Mesendoderm (in vitro differentiated cells): ENCODE measurements around the gene TGFBR3.

Source experiments
- DNase-seq: peaks from one replicate; pipeline ENCODE4 v3.0.0; 2013
- H2AK5ac ChIP-seq: 2 replicates; pipeline ENCODE4 v1.6.1; 2013; ENCODE audit warnings: low read length, inconsistent platforms
- H2BK120ac ChIP-seq: 2 replicates; pipeline ENCODE4 v1.6.1; 2013; ENCODE audit warnings: low read depth, mild to moderate bottlenecking, low read length, moderate library complexity, mixed read lengths
- H2BK15ac ChIP-seq: replicated peaks from 2 replicates; pipeline ENCODE4 v1.6.1; 2013; ENCODE audit warnings: low read depth, mild to moderate bottlenecking, moderate library complexity
- H2BK5ac ChIP-seq: 2 replicates; pipeline ENCODE4 v1.6.1; 2013; ENCODE audit warnings: low read length, inconsistent platforms
- H3K18ac ChIP-seq: 2 replicates; pipeline ENCODE4 v1.6.1; 2013; ENCODE audit warnings: mild to moderate bottlenecking, low read length, mixed read lengths
- H3K23ac ChIP-seq: one replicate; pipeline ENCODE4 v1.6.1; 2013; ENCODE audit warnings: low read length
- H3K27ac ChIP-seq: 2 replicates; pipeline ENCODE4 v1.5.1; 2013; ENCODE audit warnings: low read depth, mild to moderate bottlenecking, inconsistent platforms, low read length, moderate library complexity
- H3K27me3 ChIP-seq: 2 replicates; pipeline ENCODE4 v1.6.1; 2013; ENCODE audit warnings: low read length, control low read depth, mild to moderate bottlenecking, inconsistent platforms; ENCODE audit not compliant: insufficient read depth, poor library complexity
- H3K36me3 ChIP-seq: 2 replicates; pipeline ENCODE4 v1.6.1; 2013; ENCODE audit warnings: low read length, inconsistent platforms; ENCODE audit not compliant: control insufficient read depth, insufficient read depth
- H3K4ac ChIP-seq: one replicate; pipeline ENCODE4 v1.6.1; 2013; ENCODE audit warnings: low read depth, mild to moderate bottlenecking, low read length, moderate library complexity
- H3K4me1 ChIP-seq: 2 replicates; pipeline ENCODE4 v1.6.1; 2013; ENCODE audit warnings: low read depth, low read length, inconsistent platforms; ENCODE audit not compliant: control insufficient read depth
- H3K4me2 ChIP-seq: 2 replicates; pipeline ENCODE4 v1.6.1; 2013; ENCODE audit warnings: low read length
- H3K4me3 ChIP-seq: 2 replicates; pipeline ENCODE4 v1.5.1; 2013; ENCODE audit warnings: mild to moderate bottlenecking, low read length
- H3K56ac ChIP-seq: one replicate; pipeline ENCODE4 v1.6.1; 2013; ENCODE audit warnings: low read length
- H3K79me1 ChIP-seq: 2 replicates; pipeline ENCODE4 v1.6.1; 2013; ENCODE audit warnings: low read length, inconsistent platforms
- H3K79me2 ChIP-seq: 2 replicates; pipeline ENCODE4 v1.6.1; 2013; ENCODE audit warnings: mild to moderate bottlenecking, low read length; ENCODE audit not compliant: control insufficient read depth, insufficient read depth
- H3K9ac ChIP-seq: 2 replicates; pipeline ENCODE4 v1.6.1; 2013; ENCODE audit warnings: low read length, inconsistent platforms
- H4K5ac ChIP-seq: one replicate; pipeline ENCODE4 v1.6.1; 2013; ENCODE audit warnings: low read length
- H4K8ac ChIP-seq: one replicate; pipeline ENCODE4 v1.6.1; 2013; ENCODE audit warnings: low read depth, mild to moderate bottlenecking, control low read depth, low read length, moderate library complexity
- WGBS: extraction: QIAGEN DNeasy Blood & Tissue Kit; methylation state at CpG from one replicate; pipeline ENCODE4 v1.1.7; 2013; ENCODE audit warnings: low lambda C conversion rate, missing lambda C conversion rate; ENCODE audit not compliant: insufficient coverage; ENCODE audit errors: extremely low coverage; 5-methylcytosine and 5-hydroxymethylcytosine counted together

TGFBR3 gene

GRCh38 chr1:91650764-91651163 lies 235.2 kb downstream of the TGFBR3 start:
- no peaks in the 10 kb centered on the region for H3K36me3 ChIP-seq
- H2AK5ac ChIP-seq, result no peak overlapping the region
- H3K27ac ChIP-seq, result no peak overlapping the region
- H3K4me2 ChIP-seq, result no peak overlapping the region
- H3K56ac ChIP-seq, result no peak overlapping the region
- no peaks in the 10 kb centered on the region for H3K79me1 ChIP-seq
- H3K18ac ChIP-seq, result no peak overlapping the region
- no CpG with 5 or more reads among the region's 1 CpG for WGBS
- no peak overlapping the region for H3K4ac ChIP-seq
- no peak overlapping the region for H3K9ac ChIP-seq
- no peak overlapping the region for H3K4me3 ChIP-seq
- no peak overlapping the region for H2BK15ac ChIP-seq
- no peak overlapping the region for H2BK120ac ChIP-seq
- no peaks in the 10 kb centered on the region for H3K4me1 ChIP-seq
- no peak overlapping the region for H3K23ac ChIP-seq
- H3K79me2 ChIP-seq, result no peaks in the 10 kb centered on the region
- no peaks in the 10 kb centered on the region for H3K27me3 ChIP-seq
- H2BK5ac ChIP-seq, result no peak overlapping the region
- H4K5ac ChIP-seq, result no peak overlapping the region
- no peak for DNase-seq
- no peak overlapping the region for H4K8ac ChIP-seq

GRCh38 chr1:91647061-91647460 lies 238.9 kb downstream of the TGFBR3 start:
- Histone ChIP-seq H2BK15ac (no peak overlapping the region), H3K4me1 (no peaks in the 10 kb centered on the region)
- DNase-seq, result no peak

GRCh38 chr1:91645031-91645430 lies 240.9 kb downstream of the TGFBR3 start:
- H3K4me1 ChIP-seq, result no peaks in the 10 kb centered on the region
- H3K4ac ChIP-seq, result no peak overlapping the region
- no peak overlapping the region for H3K27ac ChIP-seq
- no peak overlapping the region for H3K4me2 ChIP-seq
- H3K18ac ChIP-seq, result no peak overlapping the region
- WGBS, result no CpG with 5 or more reads among the region's 6 CpGs
- no peak overlapping the region for H2AK5ac ChIP-seq
- no peak overlapping the region for H3K23ac ChIP-seq
- H3K4me3 ChIP-seq, result no peak overlapping the region
- peak; percentile 57 for DNase-seq
- H3K56ac ChIP-seq, result no peak overlapping the region
- no peak overlapping the region for H4K5ac ChIP-seq
- no peaks in the 10 kb centered on the region for H3K27me3 ChIP-seq
- no peak overlapping the region for H2BK5ac ChIP-seq
- H2BK120ac ChIP-seq, result no peak overlapping the region
- H2BK15ac ChIP-seq, result no peak overlapping the region
- no peak overlapping the region for H3K9ac ChIP-seq
- no peaks in the 10 kb centered on the region for H3K79me2 ChIP-seq
- no peaks in the 10 kb centered on the region for H3K36me3 ChIP-seq
- H4K8ac ChIP-seq, result no peak overlapping the region
- H3K79me1 ChIP-seq, result no peaks in the 10 kb centered on the region

More at GRCh38 chr1:91647061-91647460, 238.9 kb downstream of the TGFBR3 start:
- Histone ChIP-seq H4K5ac (no peak overlapping the region), H3K36me3 (no peaks in the 10 kb centered on the region), H3K79me2 (no peaks in the 10 kb centered on the region), H3K79me1 (no peaks in the 10 kb centered on the region), H3K9ac (no peak overlapping the region), H2BK5ac (no peak overlapping the region), H3K4me2 (no peak overlapping the region), H3K4ac (no peak overlapping the region), H2BK120ac (no peak overlapping the region), H2AK5ac (no peak overlapping the region), H3K27ac (no peak overlapping the region), H3K56ac (no peak overlapping the region), H3K27me3 (no peaks in the 10 kb centered on the region), H3K18ac (no peak overlapping the region), H3K4me3 (no peak overlapping the region), H3K23ac (no peak overlapping the region), H4K8ac (no peak overlapping the region)
- WGBS, result no CpG with 5 or more reads among the region's 2 CpGs

GRCh38 chr1:91643431-91643830 lies 242.5 kb downstream of the TGFBR3 start:
- H3K79me2 ChIP-seq, result no peaks in the 10 kb centered on the region
- no peak overlapping the region for H3K27ac ChIP-seq
- H3K79me1 ChIP-seq, result no peaks in the 10 kb centered on the region
- no peak overlapping the region for H3K9ac ChIP-seq
- no peak overlapping the region for H2BK5ac ChIP-seq
- no peak overlapping the region for H4K8ac ChIP-seq
- no peak overlapping the region for H3K18ac ChIP-seq
- no peak overlapping the region for H4K5ac ChIP-seq
- H3K4me1 ChIP-seq, result no peaks in the 10 kb centered on the region
- no peak overlapping the region for H2BK120ac ChIP-seq
- no peak overlapping the region for H3K4me2 ChIP-seq
- H3K36me3 ChIP-seq, result no peaks in the 10 kb centered on the region
- H3K4me3 ChIP-seq, result no peak overlapping the region
- H2BK15ac ChIP-seq, result no peak overlapping the region
- no peak for DNase-seq
- no peak overlapping the region for H3K56ac ChIP-seq
- no CpG with 5 or more reads among the region's 4 CpGs for WGBS
- H3K4ac ChIP-seq, result no peak overlapping the region
- no peak overlapping the region for H2AK5ac ChIP-seq
- no peak overlapping the region for H3K23ac ChIP-seq
- H3K27me3 ChIP-seq, result no peaks in the 10 kb centered on the region

GRCh38 chr1:91640877-91641526 lies 244.9 kb downstream of the TGFBR3 start:
- H3K56ac ChIP-seq, result no peak overlapping the region
- no peak overlapping the region for H4K5ac ChIP-seq
- no peak overlapping the region for H3K4ac ChIP-seq
- H4K8ac ChIP-seq, result no peak overlapping the region
- no peak overlapping the region for H2BK15ac ChIP-seq
- no peaks in the 10 kb centered on the region for H3K27me3 ChIP-seq
- H3K4me2 ChIP-seq, result no peak overlapping the region
- no peaks in the 10 kb centered on the region for H3K4me1 ChIP-seq
- no peaks in the 10 kb centered on the region for H3K79me1 ChIP-seq
- H3K9ac ChIP-seq, result no peak overlapping the region
- no peak overlapping the region for H3K4me3 ChIP-seq
- H2AK5ac ChIP-seq, result no peak overlapping the region
- no peaks in the 10 kb centered on the region for H3K79me2 ChIP-seq
- no peak overlapping the region for H2BK5ac ChIP-seq
- WGBS, result no CpG with 5 or more reads among the region's 4 CpGs
- no peaks in the 10 kb centered on the region for H3K36me3 ChIP-seq
- no peak overlapping the region for H3K27ac ChIP-seq
- no peak for DNase-seq
- H2BK120ac ChIP-seq, result no peak overlapping the region
- H3K23ac ChIP-seq, result no peak overlapping the region
- H3K18ac ChIP-seq, result no peak overlapping the region

- peak; percentile 23 for DNase-seq
- no peak overlapping the region for H2BK120ac ChIP-seq
- H3K18ac ChIP-seq, result no peak overlapping the region
- H3K36me3 ChIP-seq, result no peaks in the 10 kb centered on the region
- no peak overlapping the region for H2AK5ac ChIP-seq
- no peak overlapping the region for H3K23ac ChIP-seq
- no peak overlapping the region for H3K9ac ChIP-seq
- H3K4me3 ChIP-seq, result no peak overlapping the region
- no CpG with 5 or more reads among the region's 8 CpGs for WGBS
- H3K79me1 ChIP-seq, result no peaks in the 10 kb centered on the region
- no peaks in the 10 kb centered on the region for H3K79me2 ChIP-seq
- H3K4ac ChIP-seq, result no peak overlapping the region
- no peak overlapping the region for H3K27ac ChIP-seq
- no peak overlapping the region for H3K56ac ChIP-seq
- no peak overlapping the region for H3K4me2 ChIP-seq
- H3K4me1 ChIP-seq, result no peaks in the 10 kb centered on the region
- H2BK15ac ChIP-seq, result no peak overlapping the region
- no peak overlapping the region for H4K8ac ChIP-seq
- no peaks in the 10 kb centered on the region for H3K27me3 ChIP-seq
- H4K5ac ChIP-seq, result no peak overlapping the region
- H2BK5ac ChIP-seq, result no peak overlapping the region
Observed at GRCh38 chr1:91637539-91637994, 248.4 kb downstream of the TGFBR3 start.
